BLaER1 (cell line): Measurements from ENCODE around the gene SYNJ2.

ENCODE experiments used
- H3K27ac ChIP-seq: shearing (Covaris generic); formaldehyde crosslinking; 2 replicates; pipeline ENCODE4 v1.8.1; 2022
- H3K27me3 ChIP-seq: shearing (Covaris generic); formaldehyde crosslinking; 2 replicates; pipeline ENCODE4 v1.8.1; 2022
- H3K36me3 ChIP-seq: shearing (Covaris generic); formaldehyde crosslinking; 2 replicates; pipeline ENCODE4 v1.8.1; 2022
- H3K4me1 ChIP-seq: shearing (Covaris generic); formaldehyde crosslinking; 2 replicates; pipeline ENCODE4 v1.8.1; 2022
- H3K4me2 ChIP-seq: shearing (Covaris generic); formaldehyde crosslinking; 2 replicates; pipeline ENCODE4 v1.8.1; 2022
- H3K4me3 ChIP-seq: shearing (Covaris generic); formaldehyde crosslinking; 2 replicates; pipeline ENCODE4 v1.8.1; 2022
- H3K9ac ChIP-seq: shearing (Covaris generic); formaldehyde crosslinking; 2 replicates; pipeline ENCODE4 v1.8.1; 2022
- H3K9me3 ChIP-seq: shearing (Covaris generic); formaldehyde crosslinking; 2 replicates; pipeline ENCODE4 v1.8.1; 2022
- H4K20me1 ChIP-seq: shearing (Covaris generic); formaldehyde crosslinking; 2 replicates; pipeline ENCODE4 v1.8.1; 2022
- Cebpa-rat ChIP-seq: shearing (Covaris generic); IDR thresholded peaks from 2 replicates; pipeline ENCODE4 v1.8.1; 2022

The SYNJ2 gene

GRCh38 chr6:158083455-158084325 is 102.0 kb downstream of the SYNJ2 start:
- Histone ChIP-seq H3K4me1 (peaks cover 53% of the 10 kb centered on the region), H3K4me3 (no peak overlapping the region), H3K9me3 (no peaks in the 10 kb centered on the region), H4K20me1 (no peaks in the 10 kb centered on the region), H3K27ac (peak overlapping the region; percentile 11; the same call in 1 of the 2 replicates), H3K9ac (no peak overlapping the region), H3K36me3 (peaks cover 22% of the 10 kb centered on the region), H3K27me3 (no peaks in the 10 kb centered on the region), H3K4me2 (peak overlapping the region; percentile 24)
- no peak for TF ChIP-seq Cebpa-rat

DNA sequence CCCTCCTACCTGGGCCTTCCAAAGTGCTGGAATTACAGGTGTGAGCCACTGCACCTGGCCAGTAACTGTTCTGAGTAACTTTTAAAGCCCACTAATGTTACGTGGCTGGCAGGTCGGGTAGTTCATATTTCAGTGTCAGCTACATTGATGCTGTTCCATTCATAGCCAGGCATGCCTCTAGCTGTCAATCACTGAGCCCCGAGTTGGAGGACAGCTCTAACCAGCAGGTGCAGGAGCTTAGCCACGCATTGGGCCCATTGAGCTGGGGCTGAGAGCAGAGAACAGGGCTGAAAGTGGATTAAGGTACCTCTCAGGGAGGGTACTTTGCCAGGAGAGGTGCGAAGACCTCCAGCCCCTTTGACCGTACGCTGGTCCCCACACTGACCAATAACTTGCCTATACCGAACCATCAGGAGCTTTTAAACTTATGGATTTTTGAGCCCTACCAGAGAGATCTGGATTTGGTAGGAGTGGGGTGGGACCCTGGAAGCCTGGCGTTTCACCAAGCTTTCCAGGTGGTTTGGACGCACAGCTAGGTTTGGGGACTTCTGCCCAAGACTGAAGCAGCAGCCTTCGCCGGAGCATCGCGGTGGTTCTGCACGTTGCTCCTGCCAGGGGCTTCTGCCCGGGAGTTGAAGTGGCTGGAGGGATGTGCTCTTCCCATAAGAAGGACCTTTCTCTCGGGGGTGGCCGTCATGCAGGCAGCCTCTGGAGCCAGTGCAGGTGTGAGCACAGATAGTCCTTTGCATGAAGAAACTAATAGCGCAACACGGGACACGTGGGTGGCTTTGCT is 103.8 kb downstream of the SYNJ2 start:
- H3K27ac ChIP-seq: peak overlapping the region; percentile 96
- H3K36me3 ChIP-seq: peaks cover 22% of the 10 kb centered on the region
- H3K9ac ChIP-seq: peak overlapping the region; percentile 85
- peak overlapping the region; percentile 92 for H3K4me2 ChIP-seq
- no peaks in the 10 kb centered on the region for H3K27me3 ChIP-seq
- no peaks in the 10 kb centered on the region for H4K20me1 ChIP-seq
- H3K4me1 ChIP-seq: peaks cover 70% of the 10 kb centered on the region
- no peak for TF ChIP-seq Cebpa-rat
- no peak overlapping the region for H3K4me3 ChIP-seq
- H3K9me3 ChIP-seq: no peaks in the 10 kb centered on the region

- H3K9ac ChIP-seq: peak overlapping the region; percentile 85
- H3K4me1 ChIP-seq: peaks cover 64% of the 10 kb centered on the region
- H3K27me3 ChIP-seq: no peaks in the 10 kb centered on the region
- H4K20me1 ChIP-seq: no peaks in the 10 kb centered on the region
- no peaks in the 10 kb centered on the region for H3K9me3 ChIP-seq
- peak overlapping the region; percentile 96 for H3K27ac ChIP-seq
- peak overlapping the region; percentile 92 for H3K4me2 ChIP-seq
- TF ChIP-seq Cebpa-rat: no peak
- no peak overlapping the region; the same call in 1 of the 2 replicates for H3K4me3 ChIP-seq
- peaks cover 26% of the 10 kb centered on the region for H3K36me3 ChIP-seq
These were observed 104.4 kb downstream of the SYNJ2 start for GRCh38 chr6:158086054-158086503.

GRCh38 chr6:158086504-158087223 is 105.0 kb downstream of the SYNJ2 start:
- H3K4me1 ChIP-seq: peaks cover 64% of the 10 kb centered on the region
- H3K9ac ChIP-seq: peak overlapping the region; percentile 85
- no peaks in the 10 kb centered on the region for H4K20me1 ChIP-seq
- H3K4me2 ChIP-seq: peak overlapping the region; percentile 92
- peak; percentile 73 for TF ChIP-seq Cebpa-rat
- peak overlapping the region; percentile 96 for H3K27ac ChIP-seq
- no peaks in the 10 kb centered on the region for H3K27me3 ChIP-seq
- H3K9me3 ChIP-seq: no peaks in the 10 kb centered on the region
- H3K36me3 ChIP-seq: peaks cover 21% of the 10 kb centered on the region
- peak overlapping the region; percentile 64 for H3K4me3 ChIP-seq

DNA sequence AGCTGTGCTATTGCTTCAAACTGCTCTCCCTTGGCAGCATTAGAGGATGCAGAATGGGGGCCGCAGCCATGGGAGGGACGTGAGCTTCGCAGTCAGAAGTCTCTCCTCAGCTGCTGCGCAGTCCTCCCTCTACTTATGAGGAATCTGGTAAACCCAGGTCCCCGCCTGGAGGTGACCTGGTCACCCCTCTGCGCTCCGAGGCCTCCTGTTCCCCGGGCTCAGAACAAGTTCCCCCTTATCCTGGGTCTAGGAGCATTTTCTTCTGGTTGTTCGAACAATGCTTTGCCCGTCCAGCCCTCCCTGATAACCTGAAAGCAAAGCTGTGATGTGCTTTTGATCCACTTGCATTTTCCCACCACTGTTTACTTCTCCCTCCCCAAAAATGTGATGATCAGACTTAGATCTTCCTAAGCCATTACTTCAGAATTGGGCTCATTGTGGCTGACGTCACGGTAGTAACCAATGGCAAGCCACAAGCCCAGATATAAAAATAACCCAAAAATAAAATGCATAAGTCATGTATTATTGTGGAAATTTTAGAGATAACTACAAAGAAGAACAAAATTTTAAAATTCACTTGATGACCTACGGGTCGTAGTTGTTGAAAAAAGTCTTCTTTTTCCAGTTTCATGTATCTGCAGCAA is 105.7 kb downstream of the SYNJ2 start:
- Histone ChIP-seq H3K4me1 (peaks cover 67% of the 10 kb centered on the region), H3K27ac (peak overlapping the region; percentile 96), H3K4me3 (peak overlapping the region; percentile 64), H4K20me1 (no peaks in the 10 kb centered on the region), H3K9me3 (no peaks in the 10 kb centered on the region), H3K27me3 (no peaks in the 10 kb centered on the region), H3K4me2 (peak overlapping the region; percentile 92), H3K9ac (peak overlapping the region; percentile 85), H3K36me3 (peaks cover 26% of the 10 kb centered on the region)
- no peak for TF ChIP-seq Cebpa-rat

DNA sequence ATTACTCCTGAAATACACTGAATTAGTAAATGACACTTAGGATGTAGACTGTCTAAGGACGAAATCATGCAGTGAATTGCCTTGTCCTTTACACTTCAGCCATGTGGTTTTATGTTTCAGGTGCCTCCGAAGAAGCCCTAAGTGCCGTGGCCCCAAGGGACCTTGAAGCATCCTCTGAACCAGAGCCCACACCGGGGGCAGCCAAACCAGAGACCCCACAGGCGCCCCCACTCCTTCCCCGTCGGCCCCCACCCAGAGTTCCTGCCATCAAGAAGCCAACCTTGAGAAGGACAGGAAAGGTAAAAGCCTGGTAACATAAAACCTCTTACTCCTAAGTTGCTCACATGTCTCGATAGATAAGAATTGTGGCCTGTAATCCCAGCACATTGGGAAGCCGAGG is 111.1 kb downstream of the SYNJ2 start:
- no peaks in the 10 kb centered on the region for H4K20me1 ChIP-seq
- H3K9ac ChIP-seq: no peak overlapping the region
- H3K36me3 ChIP-seq: peaks cover 42% of the 10 kb centered on the region
- no peak overlapping the region for H3K4me3 ChIP-seq
- H3K4me1 ChIP-seq: peaks cover 59% of the 10 kb centered on the region
- no peak overlapping the region for H3K27ac ChIP-seq
- peak overlapping the region; percentile 17; the same call in 1 of the 2 replicates for H3K4me2 ChIP-seq
- H3K27me3 ChIP-seq: no peaks in the 10 kb centered on the region
- TF ChIP-seq Cebpa-rat: no peak
- H3K9me3 ChIP-seq: no peaks in the 10 kb centered on the region

DNA sequence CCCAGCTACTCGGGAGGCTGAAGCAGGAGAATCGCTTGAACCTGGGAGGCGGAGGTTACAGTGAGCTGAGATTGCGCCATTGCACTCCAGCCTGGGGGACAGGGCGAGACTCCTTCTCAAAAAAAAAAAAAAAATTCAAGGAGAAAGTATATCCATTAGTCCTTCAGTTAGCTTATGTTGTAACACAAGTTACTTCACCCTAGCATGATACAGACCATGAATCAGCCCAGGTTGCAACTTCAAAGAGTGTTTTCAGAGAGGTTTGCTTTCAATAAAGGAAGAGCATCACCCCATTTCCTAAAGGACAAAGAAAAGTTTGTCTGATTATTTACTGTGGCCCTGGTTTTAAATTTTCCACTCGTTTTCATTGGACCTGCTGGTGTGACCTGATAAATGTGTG is 113.4 kb downstream of the SYNJ2 start:
- Histone ChIP-seq H3K27ac (no peak overlapping the region), H3K36me3 (peaks cover 42% of the 10 kb centered on the region)

GRCh38 chr6:158095671-158096070 is 114.0 kb downstream of the SYNJ2 start:
- Histone ChIP-seq H3K4me1 (peaks cover 32% of the 10 kb centered on the region), H3K27me3 (no peaks in the 10 kb centered on the region), H3K9ac (no peak overlapping the region), H3K9me3 (no peaks in the 10 kb centered on the region), H3K27ac (no peak overlapping the region), H3K4me2 (peak overlapping the region; percentile 39), H4K20me1 (no peaks in the 10 kb centered on the region), H3K4me3 (no peak overlapping the region), H3K36me3 (peaks cover 40% of the 10 kb centered on the region)
- TF ChIP-seq Cebpa-rat: no peak

More for the DNA sequence above, 113.4 kb downstream of the SYNJ2 start:
- Histone ChIP-seq H3K4me1 (peaks cover 37% of the 10 kb centered on the region), H4K20me1 (no peaks in the 10 kb centered on the region), H3K4me3 (no peak overlapping the region), H3K27me3 (no peaks in the 10 kb centered on the region), H3K9me3 (no peaks in the 10 kb centered on the region), H3K4me2 (0 out of 2 replicates have a peak overlapping the region, but pooled peaks have one; percentile 39), H3K9ac (no peak overlapping the region)
- TF ChIP-seq Cebpa-rat: no peak

DNA sequence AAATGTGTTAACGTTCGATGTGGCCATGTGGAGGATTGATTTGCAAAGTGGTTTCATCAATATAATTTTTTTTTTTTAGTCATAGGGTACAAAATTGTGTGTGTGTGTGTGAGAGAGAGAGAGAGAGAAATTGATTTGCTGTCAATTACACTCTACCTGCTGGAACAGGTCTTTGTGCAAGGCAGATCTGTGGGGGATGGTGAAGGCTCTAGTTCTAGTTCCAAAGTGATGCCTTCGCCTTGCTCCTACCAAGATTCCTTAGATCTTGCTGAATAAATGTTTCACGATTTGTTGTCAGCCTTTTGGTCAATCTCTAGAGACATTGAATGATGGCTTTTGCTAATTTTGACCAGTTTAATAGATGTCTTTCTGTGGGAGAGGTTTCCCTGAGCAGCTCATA is 121.6 kb downstream of the SYNJ2 start:
- Histone ChIP-seq H3K4me1 (peaks cover 5% of the 10 kb centered on the region; the same call in 1 of the 2 replicates), H3K9ac (no peak overlapping the region)

More for the DNA sequence above, 121.6 kb downstream of the SYNJ2 start:
- no peaks in the 10 kb centered on the region for H3K36me3 ChIP-seq
- H4K20me1 ChIP-seq: no peaks in the 10 kb centered on the region
- TF ChIP-seq Cebpa-rat: no peak
- no peak overlapping the region for H3K4me3 ChIP-seq
- no peaks in the 10 kb centered on the region for H3K27me3 ChIP-seq
- H3K27ac ChIP-seq: no peak overlapping the region
- H3K4me2 ChIP-seq: no peak overlapping the region
- no peaks in the 10 kb centered on the region for H3K9me3 ChIP-seq
